ENCODE data around the gene CLCN2. TPM values are rescaled to one million over a fixed set of nuclear protein-coding genes. Genes with fewer than 3 reads are reported as not detected.
A peak's percentile ranks its signal among the peaks of the same experiment; 100 is the strongest.

CLCN2 gene
- total and polyA plus RNA-seq, 11 donors = 1.2 to 3.6 (median 2.0) TPM

GRCh38 chr3:184375747-184376461, 14.5 kb upstream of the CLCN2 start:
- Histone ChIP-seq H3K27ac (no peak overlapping the region), H3K36me3 (no peaks in the 10 kb centered on the region), H3K27me3 (peaks cover 0 to 40% (median 23%) of the 10 kb centered on the region in 9 donors), H3K9me3 (no peaks in the 10 kb centered on the region), H3K4me3 (no peak overlapping the region), H3K4me1 (peaks cover 0 to 37% (median 22%) of the 10 kb centered on the region in 12 donors)
- TF ChIP-seq, protein P1, sequence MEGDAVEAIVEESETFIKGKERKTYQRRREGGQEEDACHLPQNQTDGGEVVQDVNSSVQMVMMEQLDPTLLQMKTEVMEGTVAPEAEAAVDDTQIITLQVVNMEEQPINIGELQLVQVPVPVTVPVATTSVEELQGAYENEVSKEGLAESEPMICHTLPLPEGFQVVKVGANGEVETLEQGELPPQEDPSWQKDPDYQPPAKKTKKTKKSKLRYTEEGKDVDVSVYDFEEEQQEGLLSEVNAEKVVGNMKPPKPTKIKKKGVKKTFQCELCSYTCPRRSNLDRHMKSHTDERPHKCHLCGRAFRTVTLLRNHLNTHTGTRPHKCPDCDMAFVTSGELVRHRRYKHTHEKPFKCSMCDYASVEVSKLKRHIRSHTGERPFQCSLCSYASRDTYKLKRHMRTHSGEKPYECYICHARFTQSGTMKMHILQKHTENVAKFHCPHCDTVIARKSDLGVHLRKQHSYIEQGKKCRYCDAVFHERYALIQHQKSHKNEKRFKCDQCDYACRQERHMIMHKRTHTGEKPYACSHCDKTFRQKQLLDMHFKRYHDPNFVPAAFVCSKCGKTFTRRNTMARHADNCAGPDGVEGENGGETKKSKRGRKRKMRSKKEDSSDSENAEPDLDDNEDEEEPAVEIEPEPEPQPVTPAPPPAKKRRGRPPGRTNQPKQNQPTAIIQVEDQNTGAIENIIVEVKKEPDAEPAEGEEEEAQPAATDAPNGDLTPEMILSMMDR (IDR thresholded peaks at IDR 0.05) = no peak
- no peak for TF ChIP-seq POLR2A (IDR thresholded peaks at IDR 0.05)
- WGBS, 4 donors = 79 to 88% (median 84%) methylated on average over 12 of the region's 12 CpGs
- no peak for ATAC-seq
- intact Hi-C loops (cut with DNase I) = loop anchor here in 4 of 10 donors (5.0 to 10.0 kb wide), 3 partner anchors 139 to 399 kb away; no protein-coding TSS in a partner anchor
- DNase-seq = no peak

DNA sequence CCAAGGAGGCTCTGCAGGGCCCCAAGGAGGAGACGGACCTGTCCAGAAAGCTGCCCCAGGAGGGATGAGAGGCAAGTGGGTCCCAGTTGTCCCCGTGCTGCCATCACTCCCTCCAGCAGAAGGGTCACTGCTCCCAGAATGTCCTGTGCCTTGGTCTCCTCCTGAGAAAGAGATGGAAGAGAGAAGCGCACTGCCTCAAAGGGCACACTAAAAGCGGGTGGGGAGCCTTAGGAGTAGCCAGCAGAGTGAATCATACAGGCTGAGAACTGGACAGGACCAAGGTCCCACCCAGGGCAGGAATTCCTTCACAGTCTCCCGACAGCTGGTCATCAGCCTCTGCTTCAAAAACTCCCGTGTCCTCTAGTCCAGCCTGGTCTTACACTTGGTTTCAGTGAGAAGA, 12.0 kb upstream of the CLCN2 start:
- WGBS, 4 donors = 72 to 83% (median 80%) methylated on average over 6 of the region's 6 CpGs
- Histone ChIP-seq H3K36me3 (peaks cover 0 to 20% (median 9%) of the 10 kb centered on the region in 9 donors), H3K9me3 (no peaks in the 10 kb centered on the region), H3K4me3 (no peak overlapping the region), H3K27me3 (peaks cover 0 to 22% (median 16%) of the 10 kb centered on the region in 9 donors), H3K27ac (peak overlapping the region in 1 of 12 donors; percentile 37), H3K4me1 (peaks cover 0 to 35% (median 22%) of the 10 kb centered on the region in 12 donors)
- TF ChIP-seq POLR2A (IDR thresholded peaks at IDR 0.05) = no peak
- TF ChIP-seq, protein P1 (IDR thresholded peaks at IDR 0.05) = no peak
- ATAC-seq (peak in 3 of 4 donors; percentile 55 to 66 (median 56)), DNase-seq (peak in 1 of 5 donors; percentile 47)
- intact Hi-C loops (cut with DNase I) = loop anchor here (2.0 to 10.0 kb wide), 7 partner anchors 94 to 404 kb away; no protein-coding TSS in a partner anchor

DNA sequence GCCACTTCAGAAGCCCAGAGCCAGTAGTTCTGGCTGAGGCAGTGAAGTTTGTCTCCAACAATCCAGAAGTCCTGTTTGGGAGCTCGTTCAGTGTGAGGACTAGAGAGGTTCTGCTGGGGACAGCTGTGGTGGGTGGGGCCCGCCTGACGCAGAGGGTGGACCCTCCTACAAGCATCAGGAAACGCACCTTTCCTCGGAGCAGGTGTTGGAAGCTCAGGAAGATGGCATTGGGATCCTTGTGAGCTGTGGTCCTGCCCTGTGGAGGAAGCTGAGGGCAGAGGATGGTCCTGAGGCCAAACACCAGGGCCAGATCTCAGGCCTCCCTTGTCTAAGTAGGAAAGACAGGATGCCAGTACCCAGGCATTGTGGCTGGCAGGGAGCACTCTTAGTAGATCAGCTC, 11.5 kb upstream of the CLCN2 start:
- Histone ChIP-seq H3K4me3 (no peak overlapping the region), H3K36me3 (peaks cover 0 to 25% (median 15%) of the 10 kb centered on the region in 9 donors), H3K27me3 (peaks cover 0 to 17% (median 13%) of the 10 kb centered on the region in 9 donors), H3K9me3 (no peaks in the 10 kb centered on the region), H3K27ac (peak overlapping the region in 1 of 12 donors; percentile 37), H3K4me1 (peaks cover 0 to 35% (median 19%) of the 10 kb centered on the region in 12 donors)
- TF ChIP-seq POLR2A (IDR thresholded peaks at IDR 0.05) = no peak
- TF ChIP-seq, protein P1 (IDR thresholded peaks at IDR 0.05) = no peak
- ATAC-seq = no peak
- DNase-seq = no peak
- intact Hi-C loops (cut with DNase I) = loop anchor here (2.0 to 10.0 kb wide), 7 partner anchors 94 to 404 kb away; no protein-coding TSS in a partner anchor
- WGBS, 4 donors = 57 to 71% (median 71%) methylated on average over 5 of the region's 5 CpGs

DNA sequence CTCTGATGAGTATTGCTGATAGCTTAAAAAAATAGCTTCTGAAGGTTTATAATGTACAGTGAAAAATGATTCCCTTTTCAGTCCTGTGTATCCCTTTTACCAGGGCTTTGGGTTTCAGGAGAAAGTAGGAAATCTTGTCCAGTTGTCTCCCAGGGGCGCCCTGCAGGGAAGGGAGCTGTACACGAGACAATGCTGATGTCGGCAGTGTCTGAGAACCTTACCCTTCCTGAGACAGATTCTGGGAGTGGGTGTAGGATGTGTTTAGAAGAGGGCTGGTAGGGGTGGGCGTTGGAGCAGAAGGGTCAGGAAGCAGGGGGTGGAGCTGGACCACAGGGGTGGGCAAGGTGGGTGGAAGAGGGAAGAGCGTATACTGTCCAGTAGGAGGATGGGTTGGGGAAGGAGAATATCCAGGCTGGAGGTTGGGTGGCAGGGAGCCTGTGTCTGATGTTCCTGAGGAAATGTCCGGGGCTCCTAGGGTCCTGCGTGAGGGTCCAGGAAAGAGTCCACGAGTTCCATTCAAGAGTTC, 11.0 kb upstream of the CLCN2 start:
- H3K4me1 ChIP-seq = peaks cover 0 to 32% (median 17%) of the 10 kb centered on the region in 12 donors
- no peak overlapping the region for H3K27ac ChIP-seq
- WGBS, 4 donors = 61 to 70% (median 64%) methylated on average over 8 of the region's 8 CpGs
- no peak for DNase-seq
- no peaks in the 10 kb centered on the region for H3K9me3 ChIP-seq
- intact Hi-C loops (cut with DNase I) = loop anchor here (2.0 to 10.0 kb wide), 7 partner anchors 95 to 405 kb away; no protein-coding TSS in a partner anchor
- ATAC-seq = no peak
- TF ChIP-seq POLR2A (IDR thresholded peaks at IDR 0.05) = no peak
- TF ChIP-seq, protein P1 (IDR thresholded peaks at IDR 0.05) = no peak
- H3K27me3 ChIP-seq = peaks cover 0 to 15% (median 10%) of the 10 kb centered on the region in 9 donors
- H3K36me3 ChIP-seq = peaks cover 0 to 30% (median 19%) of the 10 kb centered on the region in 9 donors
- no peak overlapping the region for H3K4me3 ChIP-seq
